Aorta (tissue), 5 donors: ENCODE results near the gene GEMIN7. TPM values are rescaled to one million over a fixed set of nuclear protein-coding genes. Genes with fewer than 3 reads are reported as not detected.

Experiments used
- ATAC-seq: fragments of 200-7000 bp; cut with Tn5 transposase; one replicate; pipeline ENCODE4 v1.9.1; 2022; ENCODE audit warnings: moderate library complexity; ENCODE audit not compliant: low FRiP score
- DNase-seq, 2 donors: peaks; one replicate each; pipeline ENCODE4 v3.0.0-alpha.2; 2020
- H3K27ac ChIP-seq, 2 donors: one replicate each; pipeline ENCODE4 v1.5.1; 2013; ENCODE audit warnings: low read length in 2 of 2, mild to moderate bottlenecking in 2 of 2, moderate library complexity in 2 of 2, control low read depth in 1 of 2, inconsistent platforms in 1 of 2, low read depth in 1 of 2
- H3K27me3 ChIP-seq, 2 donors: one replicate each; pipeline ENCODE4 v1.6.1; 2013; ENCODE audit warnings: control low read depth in 1 of 2, low read length in 1 of 2, mild to moderate bottlenecking in 1 of 2, moderate library complexity in 1 of 2; ENCODE audit not compliant: insufficient read depth in 2 of 2, control insufficient read depth in 1 of 2
- H3K36me3 ChIP-seq, 2 donors: one replicate each; pipeline ENCODE4 v1.6.1; 2013; ENCODE audit warnings: control low read depth in 1 of 2, low read length in 1 of 2, mild to moderate bottlenecking in 1 of 2; ENCODE audit not compliant: insufficient read depth in 2 of 2, control insufficient read depth in 1 of 2
- H3K4me1 ChIP-seq, 2 donors: one replicate each; pipeline ENCODE4 v1.6.1; 2013; ENCODE audit warnings: low read length in 2 of 2, control low read depth in 1 of 2, mild to moderate bottlenecking in 1 of 2, moderate library complexity in 1 of 2; ENCODE audit not compliant: insufficient read depth in 2 of 2, control insufficient read depth in 1 of 2
- H3K4me3 ChIP-seq, 2 donors: one replicate each; pipeline ENCODE4 v1.5.1; 2013; ENCODE audit warnings: low read length in 2 of 2, control low read depth in 1 of 2, mild to moderate bottlenecking in 1 of 2
- H3K9me3 ChIP-seq: one replicate; pipeline ENCODE4 v1.6.1; 2013; ENCODE audit warnings: mild to moderate bottlenecking, low read length; ENCODE audit not compliant: control insufficient read depth
- WGBS, 2 donors: extraction: QIAGEN DNeasy Blood & Tissue Kit; methylation state at CpG; one replicate each; pipeline ENCODE4 v1.1.7; 2013; 5-methylcytosine and 5-hydroxymethylcytosine counted together
- intact Hi-C, 2 donors: fragments of 100-400 bp; cut with DNase I; formaldehyde crosslinking; loops; one replicate each; pipeline versions ENCODE4 v1.14.2 to v1.15.0; 2022
- polyA plus RNA-seq, 2 donors: library from polyadenylated mRNA; stranded (reverse); fragments of 200-250 nt; gene quantifications; one replicate each; pipeline ENCODE4 v1.2.3, GENCODE V29; 2013
- total RNA-seq, 2 donors: library from RNA; stranded (reverse); fragmentation: NEBNext Ultra II Directional; extraction: Animal tissue kit (Norgen Biotek cat#: 25700); gene quantifications; one replicate each; pipeline ENCODE4 v1.2.1, GENCODE V29; 2021
- donor health status: healthy with polysubstance abuse.
- donor health status: Bipolar disorder and iron deficiency.
- donor health status: DM: no; HTN: no; CAD: no.
- donor health status: DM: no; HTN: no; CAD: no.
- donor health status: DM: yes; HTN: yes; CAD: no.

The GEMIN7 gene
- total and polyA plus RNA-seq, 4 donors = 6.4 to 13.5 (median 10.2) TPM

DNA sequence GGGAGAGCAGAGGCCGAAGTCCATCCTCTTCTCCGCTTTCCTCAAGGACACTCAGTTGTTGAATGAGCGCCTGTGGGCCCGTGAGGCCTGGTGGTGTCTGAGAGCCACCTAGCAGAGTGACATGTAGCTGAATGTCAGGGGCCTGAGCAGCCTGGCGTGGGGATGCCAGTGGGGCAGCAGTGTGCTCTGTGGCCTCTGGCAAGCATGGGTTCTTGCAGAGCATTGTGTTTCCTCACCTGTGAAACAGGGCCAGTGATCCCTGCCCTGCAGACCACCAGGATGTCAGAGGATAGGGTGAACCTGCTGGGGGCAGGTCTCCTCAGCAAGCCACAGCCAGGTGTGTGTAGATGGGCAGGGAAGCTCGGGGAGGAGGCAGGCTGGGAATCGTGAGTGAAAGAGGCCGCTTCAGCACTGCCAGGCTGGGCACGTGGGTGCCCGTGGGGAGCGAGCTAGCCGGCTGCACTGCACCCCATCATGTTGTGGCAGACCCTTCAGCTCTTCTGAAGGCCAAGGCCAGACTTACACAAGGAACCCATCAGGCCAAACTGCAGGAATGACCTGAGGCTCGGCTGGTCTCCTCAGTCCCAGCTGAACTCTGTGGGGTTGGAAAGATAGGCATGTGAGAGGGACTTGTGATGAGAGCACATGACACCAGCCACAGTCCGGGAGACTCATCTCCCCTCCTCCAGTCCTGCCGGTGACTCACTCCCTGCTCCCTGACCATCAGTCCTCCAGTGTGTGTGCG, 18.9 kb downstream of the GEMIN7 start:
- no peaks in the 10 kb centered on the region for H3K9me3 ChIP-seq
- no peak overlapping the region for H3K4me3 ChIP-seq
- peaks cover 0 to 2% of the 10 kb centered on the region in 2 donors for H3K4me1 ChIP-seq
- no peak overlapping the region for H3K27ac ChIP-seq
- intact Hi-C loops = no loop called here
- WGBS, 2 donors = 67 to 68% methylated on average over 16 of the region's 16 CpGs
- DNase-seq (peak in 1 of 2 donors; percentile 77), ATAC-seq (peak; percentile 20)
- H3K36me3 ChIP-seq = no peaks in the 10 kb centered on the region
- H3K27me3 ChIP-seq = no peaks in the 10 kb centered on the region

DNA sequence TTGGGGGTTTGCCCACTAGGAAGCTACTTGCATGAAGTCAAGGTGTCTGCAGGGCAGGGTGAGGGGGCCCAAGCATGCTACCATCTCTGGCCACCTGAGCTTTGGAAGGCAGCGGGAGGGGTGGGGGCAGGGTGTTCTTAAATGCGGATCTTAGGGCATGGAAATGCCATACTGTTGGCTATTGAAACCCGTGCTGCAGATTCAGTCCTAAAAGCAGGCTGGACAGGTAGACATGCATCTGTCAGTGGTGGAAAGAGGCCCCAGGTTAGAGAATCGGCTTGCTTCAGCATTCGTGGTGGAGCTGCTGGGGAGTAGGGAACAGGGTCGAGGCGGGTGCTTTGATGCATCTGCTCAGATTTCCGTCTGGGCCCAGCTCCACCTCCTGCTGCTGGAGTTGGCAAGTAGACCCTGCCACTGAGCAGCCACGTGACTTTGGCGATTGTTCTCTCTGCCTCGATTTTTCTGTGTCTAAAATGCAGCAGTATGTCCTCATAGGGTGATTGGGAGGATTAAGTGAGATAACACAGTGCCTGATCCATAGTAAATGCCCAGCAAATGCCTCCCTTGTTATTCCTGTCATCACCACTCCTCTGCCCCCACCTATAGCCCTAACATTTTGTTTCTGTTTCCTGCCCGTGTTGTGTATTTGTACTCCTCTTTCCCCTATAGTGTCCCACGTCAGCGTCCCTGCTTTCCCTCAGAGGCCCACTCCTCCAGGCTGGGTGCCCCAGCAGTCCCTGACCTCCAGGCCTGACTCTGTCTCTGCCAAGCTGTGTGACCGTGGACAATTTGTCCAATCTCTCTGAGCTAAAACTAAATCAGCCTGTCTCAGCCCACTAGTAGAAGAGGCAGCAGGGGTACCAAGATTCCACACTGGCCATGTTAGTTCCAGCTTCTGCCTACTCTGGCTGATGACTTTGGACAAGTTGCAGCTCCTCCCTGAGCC, 19.7 kb downstream of the GEMIN7 start:
- Histone ChIP-seq H3K4me1 (peaks cover 0 to under 1% of the 10 kb centered on the region in 2 donors), H3K27ac (no peak overlapping the region), H3K27me3 (no peaks in the 10 kb centered on the region), H3K4me3 (no peak overlapping the region), H3K9me3 (no peaks in the 10 kb centered on the region), H3K36me3 (no peaks in the 10 kb centered on the region)
- DNase-seq = no peak
- 50 to 59% methylated on average over 15 of the region's 15 CpGs for WGBS, 2 donors
- intact Hi-C loops = no loop called here
- ATAC-seq = peak; percentile 24

GRCh38 chr19:45099467-45100191, 20.6 kb downstream of the GEMIN7 start:
- intact Hi-C loops = no loop called here
- no peaks in the 10 kb centered on the region for H3K9me3 ChIP-seq
- no peak overlapping the region for H3K27ac ChIP-seq
- H3K36me3 ChIP-seq = no peaks in the 10 kb centered on the region
- no peak overlapping the region for H3K4me3 ChIP-seq
- DNase-seq (no peak), ATAC-seq (no peak)
- 79 to 80% methylated on average over 25 of the region's 25 CpGs for WGBS, 2 donors
- H3K27me3 ChIP-seq = no peaks in the 10 kb centered on the region
- no peaks in the 10 kb centered on the region for H3K4me1 ChIP-seq

DNA sequence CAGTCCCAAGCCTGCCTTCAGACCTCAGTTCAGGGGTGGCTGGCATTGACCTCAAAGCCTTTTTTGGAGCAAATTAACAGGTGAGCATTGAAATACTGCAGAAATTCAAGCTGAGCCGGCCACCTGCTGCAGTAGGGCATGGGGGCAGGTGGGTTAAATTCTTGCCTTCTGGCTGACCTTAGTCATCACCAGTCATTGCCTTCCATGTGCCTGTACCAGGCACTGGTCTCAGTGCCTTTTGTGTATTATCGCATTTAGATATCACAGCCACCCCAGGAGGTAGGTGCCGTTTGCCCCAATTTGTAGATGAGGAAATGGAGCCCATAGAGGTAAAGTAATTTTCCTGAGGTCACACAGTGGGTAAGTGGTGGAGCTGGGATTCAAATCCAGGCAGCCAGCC, 21.1 kb downstream of the GEMIN7 start:
- Histone ChIP-seq H3K4me1 (no peaks in the 10 kb centered on the region), H3K27ac (no peak overlapping the region), H3K9me3 (no peaks in the 10 kb centered on the region), H3K4me3 (no peak overlapping the region), H3K36me3 (no peaks in the 10 kb centered on the region), H3K27me3 (no peaks in the 10 kb centered on the region)
- ATAC-seq (no peak), DNase-seq (no peak)
- 85 to 93% methylated on average over 3 of the region's 3 CpGs for WGBS, 2 donors
- intact Hi-C loops = no loop called here

DNA sequence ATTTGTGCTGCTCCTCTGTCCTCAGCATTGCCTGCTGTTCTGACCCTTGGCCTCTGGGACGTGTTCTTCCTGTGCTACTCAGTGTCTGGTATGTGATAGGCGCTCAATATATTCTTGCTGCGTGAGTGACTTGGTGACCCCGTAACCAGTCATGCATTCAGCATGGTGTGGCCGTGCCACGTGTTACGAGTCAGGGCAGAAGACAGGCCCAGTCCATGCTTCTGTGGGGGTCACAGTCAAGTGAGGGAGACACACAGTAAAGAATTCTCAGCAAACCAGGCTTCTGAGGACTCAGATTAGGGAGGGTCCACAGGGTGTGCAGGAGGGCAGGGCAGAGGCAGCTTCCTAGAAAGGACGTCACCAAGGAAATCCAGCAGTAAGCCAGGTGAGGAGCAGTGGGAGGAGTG, 21.8 kb downstream of the GEMIN7 start:
- intact Hi-C loops = no loop called here
- H3K27ac ChIP-seq = no peak overlapping the region
- H3K4me3 ChIP-seq = no peak overlapping the region
- DNase-seq = no peak
- WGBS, 2 donors = 76 to 79% methylated on average over 8 of the region's 8 CpGs
- no peak for ATAC-seq
- H3K27me3 ChIP-seq = no peaks in the 10 kb centered on the region
- H3K4me1 ChIP-seq = no peaks in the 10 kb centered on the region
- no peaks in the 10 kb centered on the region for H3K9me3 ChIP-seq
- no peaks in the 10 kb centered on the region for H3K36me3 ChIP-seq

- intact Hi-C loops = no loop called here
- WGBS, 2 donors = 82 to 83% methylated on average over 8 of the region's 8 CpGs
- no peak for ATAC-seq
Observed at GRCh38 chr19:45101806-45102205, 22.7 kb downstream of the GEMIN7 start.

DNA sequence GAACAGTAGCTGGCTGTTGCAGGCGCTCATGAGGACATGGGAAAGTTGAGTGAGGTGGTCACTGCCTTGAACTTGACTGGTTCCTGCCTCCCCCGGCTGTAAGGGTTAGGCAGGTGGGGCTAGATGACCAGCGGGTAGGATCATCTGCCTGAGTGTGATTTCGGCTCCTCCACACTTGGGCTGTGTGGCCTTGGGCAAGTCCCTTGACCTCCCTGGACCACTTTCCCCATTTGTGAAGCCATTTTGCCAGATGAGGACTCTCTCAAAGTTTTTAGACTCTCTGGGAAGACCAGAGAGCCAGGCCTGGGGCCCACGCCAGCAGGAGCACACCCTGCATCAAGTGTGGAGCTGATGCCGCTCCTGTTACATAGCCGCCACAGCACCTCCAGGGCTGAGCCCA, 23.4 kb downstream of the GEMIN7 start:
- intact Hi-C loops = no loop called here
- Histone ChIP-seq H3K9me3 (no peaks in the 10 kb centered on the region), H3K36me3 (no peaks in the 10 kb centered on the region), H3K4me3 (no peak overlapping the region), H3K27me3 (no peaks in the 10 kb centered on the region), H3K4me1 (no peaks in the 10 kb centered on the region), H3K27ac (no peak overlapping the region)
- 96 to 97% methylated on average over 7 of the region's 7 CpGs for WGBS, 2 donors
- ATAC-seq (no peak), DNase-seq (no peak)

More at GRCh38 chr19:45101806-45102205, 22.7 kb downstream of the GEMIN7 start:
- Histone ChIP-seq H3K9me3 (no peaks in the 10 kb centered on the region), H3K27me3 (no peaks in the 10 kb centered on the region), H3K4me3 (no peak overlapping the region), H3K27ac (no peak overlapping the region), H3K36me3 (no peaks in the 10 kb centered on the region), H3K4me1 (no peaks in the 10 kb centered on the region)
- no peak for DNase-seq

DNA sequence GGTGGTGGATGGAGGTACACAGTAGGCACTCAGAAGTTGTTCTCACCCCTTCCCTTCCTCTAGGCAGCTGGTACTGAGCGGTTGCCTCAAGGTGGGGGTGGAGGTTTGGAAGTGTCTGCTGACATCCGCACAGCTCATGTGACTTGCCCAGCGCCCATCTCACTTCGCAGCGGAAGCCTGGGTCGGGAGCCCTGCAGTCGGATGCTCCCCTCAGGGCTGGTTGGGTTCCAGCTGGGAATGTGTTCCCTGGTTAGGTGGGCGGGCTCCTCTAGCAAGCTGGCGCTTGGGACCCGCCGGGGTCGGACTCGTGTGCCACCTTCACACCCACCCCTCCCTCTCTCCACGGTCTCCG, 24.1 kb downstream of the GEMIN7 start:
- ATAC-seq = no peak
- Histone ChIP-seq H3K9me3 (no peaks in the 10 kb centered on the region), H3K4me3 (no peak overlapping the region), H3K27ac (no peak overlapping the region), H3K27me3 (no peaks in the 10 kb centered on the region), H3K36me3 (no peaks in the 10 kb centered on the region), H3K4me1 (no peaks in the 10 kb centered on the region)
- peak in 1 of 2 donors; percentile 67 for DNase-seq
- 48 to 56% methylated on average over 15 of the region's 15 CpGs for WGBS, 2 donors
- intact Hi-C loops = no loop called here
